Activated naive CD8-positive, alpha-beta T cell treated with anti-CD3 and anti-CD28 coated beads, Interleukin-2, amount 50 U/mL, for 24 hours (primary cell): ENCODE results near the gene BLOC1S2.
"Not testable (repeated sequence)": the region's sequence is repeated elsewhere in the genome, so short reads cannot be mapped to it uniquely, and the experiment has no call there.

Experiments
- ATAC-seq: fragments of 150-1000 bp; cut with Tn5 transposase; one replicate; pipeline ENCODE4 v1.10.0; 2021
- DNase-seq: peaks from one replicate; pipeline ENCODE4 v3.0.0; 2021
- H3K27ac Mint-ChIP-seq: one replicate; pipeline ENCODE4 v1.8.0; 2021; ENCODE audit warnings: mild to moderate bottlenecking, mixed read lengths
- H3K27me3 Mint-ChIP-seq: one replicate; pipeline ENCODE4 v1.8.0; 2021; ENCODE audit warnings: mixed read lengths
- H3K36me3 Mint-ChIP-seq: one replicate; pipeline ENCODE4 v1.8.0; 2021; ENCODE audit warnings: low read depth, mixed read lengths
- H3K4me1 Mint-ChIP-seq: one replicate; pipeline ENCODE4 v1.8.0; 2021; ENCODE audit warnings: mixed read lengths
- H3K4me3 Mint-ChIP-seq: one replicate; pipeline ENCODE4 v1.8.0; 2021; ENCODE audit warnings: mild to moderate bottlenecking, moderate library complexity, mixed read lengths
- H3K9me3 Mint-ChIP-seq: one replicate; pipeline ENCODE4 v1.8.0; 2021; ENCODE audit warnings: mixed read lengths

BLOC1S2 gene

DNA sequence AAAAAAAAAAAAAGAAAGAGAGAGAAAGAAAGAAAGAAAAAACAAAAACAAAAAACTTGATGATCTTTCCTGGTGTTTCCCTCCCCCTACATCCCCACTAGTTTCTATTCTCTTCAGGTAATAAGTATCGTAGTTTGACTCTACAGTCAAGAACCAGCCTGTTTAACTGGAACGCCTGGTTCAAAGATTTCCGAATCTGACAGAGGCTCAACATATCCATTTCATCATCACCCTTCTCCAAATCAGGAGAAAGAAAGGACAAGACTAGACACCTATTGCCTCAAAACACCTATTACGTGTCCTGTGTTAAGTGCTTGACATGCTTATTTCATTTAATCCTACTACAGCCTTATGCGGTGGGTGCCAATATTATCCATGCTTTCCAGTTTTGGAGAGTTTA is 20.4 kb upstream of the BLOC1S2 start:
- H3K27ac Mint-ChIP-seq = no peak overlapping the region
- no peaks in the 10 kb centered on the region for H3K9me3 Mint-ChIP-seq
- no peaks in the 10 kb centered on the region for H3K4me1 Mint-ChIP-seq
- no peak for DNase-seq
- no peak for ATAC-seq
- H3K36me3 Mint-ChIP-seq = no peaks in the 10 kb centered on the region
- H3K27me3 Mint-ChIP-seq = peaks cover 42% of the 10 kb centered on the region
- no peak overlapping the region for H3K4me3 Mint-ChIP-seq

DNA sequence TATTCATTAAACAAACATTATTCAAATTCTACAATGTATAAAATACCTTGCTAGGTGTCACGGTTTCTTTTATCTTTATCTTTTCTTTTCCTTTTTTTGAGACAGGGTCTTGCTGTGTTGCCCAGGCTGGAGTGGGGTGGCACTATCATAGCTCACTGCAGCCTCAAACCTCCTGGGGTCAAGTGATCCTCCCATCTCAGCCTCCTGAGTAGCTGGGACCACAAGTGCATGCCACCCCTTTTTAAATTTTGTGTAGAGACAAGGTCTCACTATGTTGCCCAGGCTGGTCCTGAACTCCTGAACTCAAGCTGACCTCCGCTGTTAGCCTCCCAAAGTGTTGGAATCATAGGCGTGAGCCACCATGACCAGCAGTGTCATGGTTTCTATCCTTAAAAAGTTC is 17.9 kb upstream of the BLOC1S2 start:
- no peak for ATAC-seq
- Mint-ChIP-seq H3K9me3 (no peaks in the 10 kb centered on the region), H3K4me3 (no peak overlapping the region), H3K36me3 (no peaks in the 10 kb centered on the region), H3K27me3 (peaks cover 38% of the 10 kb centered on the region), H3K27ac (no peak overlapping the region), H3K4me1 (no peaks in the 10 kb centered on the region)
- no peak for DNase-seq

DNA sequence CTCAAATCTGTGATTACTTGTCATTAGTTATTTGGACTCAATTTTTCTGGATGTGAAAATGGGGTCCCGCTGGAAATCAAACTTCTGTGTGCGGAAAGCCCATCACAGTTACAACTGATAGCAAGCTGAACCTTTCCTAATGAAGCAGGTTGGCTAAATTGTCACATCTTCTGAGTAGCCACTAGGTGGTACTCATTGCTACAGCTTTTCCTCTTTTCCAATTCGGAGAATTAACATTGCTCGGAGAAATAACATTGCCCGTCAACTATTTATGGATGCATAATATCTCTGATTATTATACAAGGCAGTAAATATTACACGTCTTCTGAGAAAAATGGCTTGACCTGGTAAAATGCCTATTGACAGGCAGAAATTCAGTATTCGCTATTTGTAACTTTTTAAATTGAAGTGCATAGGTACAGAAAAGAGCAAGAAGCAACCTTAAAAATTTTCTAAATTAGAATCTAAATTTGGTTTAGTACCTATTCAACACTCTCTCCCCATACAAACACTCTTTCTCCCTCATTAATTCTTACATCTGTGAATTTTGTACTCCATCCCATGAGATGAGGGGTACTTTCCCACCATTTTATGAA is 17.3 kb upstream of the BLOC1S2 start:
- Mint-ChIP-seq H3K27ac (no peak overlapping the region), H3K9me3 (no peaks in the 10 kb centered on the region), H3K4me1 (no peaks in the 10 kb centered on the region), H3K27me3 (peaks cover 39% of the 10 kb centered on the region), H3K36me3 (no peaks in the 10 kb centered on the region), H3K4me3 (no peak overlapping the region)
- DNase-seq (no peak), ATAC-seq (no peak)

DNA sequence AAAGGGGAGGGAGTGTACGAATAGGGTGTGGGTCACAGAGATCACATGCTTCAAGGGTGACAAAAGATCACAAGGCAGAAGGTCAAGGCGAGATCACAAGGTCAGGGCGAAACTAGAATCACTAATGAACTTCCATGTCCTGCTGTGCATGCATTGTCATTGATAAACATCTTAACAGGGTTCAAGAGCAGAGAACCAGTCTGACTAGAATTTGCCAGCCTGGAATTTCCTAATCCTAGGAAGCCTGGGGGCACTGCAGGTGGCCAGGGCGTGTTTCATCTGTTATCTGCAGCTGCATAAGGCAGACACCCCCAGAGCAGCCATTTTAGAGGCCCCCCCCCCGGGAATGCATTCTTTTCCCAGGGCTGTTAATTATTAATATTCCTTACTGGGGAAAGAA is 14.6 kb upstream of the BLOC1S2 start:
- H3K27ac Mint-ChIP-seq, ATAC-seq, DNase-seq, H3K36me3 Mint-ChIP-seq, H3K4me1 Mint-ChIP-seq, H3K4me3 Mint-ChIP-seq, H3K9me3 Mint-ChIP-seq: not testable (repeated sequence)
- H3K27me3 Mint-ChIP-seq = peaks cover 38% of the 10 kb centered on the region

DNA sequence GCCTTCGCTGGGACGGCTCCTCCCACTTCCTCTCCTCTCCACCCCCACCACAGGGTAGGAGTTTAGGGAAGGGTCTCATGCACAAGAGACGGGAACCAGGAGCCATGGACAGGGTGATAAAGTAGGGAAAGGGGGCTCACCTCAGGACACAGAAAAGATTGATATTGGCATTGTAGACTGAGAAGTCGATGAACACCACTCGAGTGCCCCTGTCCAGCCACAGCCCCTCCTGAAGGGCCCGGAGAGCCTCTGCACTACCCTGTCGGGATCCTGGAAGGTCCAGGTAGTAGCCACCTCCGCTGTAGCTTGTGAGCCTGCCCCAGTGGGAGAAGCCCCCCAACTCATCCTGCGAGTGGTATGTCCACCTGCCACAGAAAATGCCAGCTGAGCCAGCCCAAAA is 10.8 kb upstream of the BLOC1S2 start:
- Mint-ChIP-seq H3K4me3 (no peak overlapping the region), H3K27me3 (peaks cover 27% of the 10 kb centered on the region)

DNA sequence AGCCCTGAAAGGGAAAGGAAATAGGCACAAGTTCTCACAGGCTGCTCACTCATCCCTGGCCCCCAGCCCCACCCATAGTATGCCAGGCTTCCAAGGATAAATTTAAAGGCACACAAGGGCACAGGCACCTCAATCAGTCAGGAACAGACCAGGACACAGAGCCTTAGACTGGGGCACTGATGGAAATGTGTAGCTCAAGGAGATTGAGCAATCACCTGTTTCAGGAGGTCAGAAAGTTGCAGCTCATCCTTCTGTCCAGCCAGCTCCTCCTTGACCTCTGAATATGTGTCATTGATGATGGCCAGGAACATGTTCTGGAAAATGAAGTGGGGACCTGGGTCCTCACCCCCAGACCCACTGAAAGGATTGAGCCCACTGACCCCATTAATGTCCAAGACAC is 6.6 kb upstream of the BLOC1S2 start:
- no peak for ATAC-seq
- Mint-ChIP-seq H3K27ac (no peak overlapping the region), H3K27me3 (peaks cover 24% of the 10 kb centered on the region), H3K9me3 (no peaks in the 10 kb centered on the region), H3K4me1 (no peaks in the 10 kb centered on the region), H3K36me3 (no peaks in the 10 kb centered on the region), H3K4me3 (no peak overlapping the region)
- DNase-seq = no peak

More for the DNA sequence above, 10.8 kb upstream of the BLOC1S2 start:
- no peak for ATAC-seq
- no peak overlapping the region for H3K27ac Mint-ChIP-seq
- DNase-seq = no peak
- no peaks in the 10 kb centered on the region for H3K4me1 Mint-ChIP-seq
- no peaks in the 10 kb centered on the region for H3K36me3 Mint-ChIP-seq
- no peaks in the 10 kb centered on the region for H3K9me3 Mint-ChIP-seq

DNA sequence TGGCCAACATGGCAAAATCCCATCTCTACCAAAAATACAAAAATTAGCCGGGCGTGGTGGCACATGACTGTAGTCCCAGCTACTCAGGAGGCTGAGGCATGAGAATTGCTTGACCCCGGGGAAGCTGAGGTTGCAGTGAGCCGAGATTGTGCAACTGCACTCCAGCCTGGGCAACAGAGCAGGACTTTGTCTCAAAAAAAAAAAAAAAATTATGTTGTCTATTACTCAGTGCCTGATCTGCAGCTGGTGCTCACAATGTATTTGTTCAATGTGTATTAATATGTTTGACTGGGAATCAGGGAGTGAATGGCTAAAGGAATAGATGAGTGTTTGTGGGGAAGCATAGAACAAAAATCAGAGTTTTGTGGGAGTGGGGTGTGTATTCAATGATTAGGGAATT is 5.8 kb upstream of the BLOC1S2 start:
- H3K27me3 Mint-ChIP-seq = peaks cover 21% of the 10 kb centered on the region
- not testable (repeated sequence) for H3K4me1 Mint-ChIP-seq, H3K4me3 Mint-ChIP-seq

DNA sequence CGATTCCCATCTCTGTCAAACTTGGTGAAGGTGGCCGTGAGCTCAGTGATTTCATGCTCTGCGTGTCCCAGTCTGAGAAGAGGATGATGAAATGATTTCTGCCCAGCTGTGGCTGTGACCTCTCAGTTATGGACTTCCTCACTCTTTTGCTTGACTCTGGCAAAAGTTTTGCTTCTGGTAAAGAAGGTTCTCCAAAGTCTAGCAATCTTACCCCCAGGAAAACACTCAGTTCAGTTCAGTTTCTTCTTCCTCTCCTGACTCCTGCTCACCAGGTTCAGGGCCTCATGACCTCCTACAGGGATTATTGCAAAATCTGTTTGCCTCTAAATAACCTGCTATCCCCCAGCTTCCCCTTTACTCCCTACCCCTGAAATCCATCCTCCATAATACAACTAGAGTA is 4.9 kb upstream of the BLOC1S2 start:
- peaks cover 11% of the 10 kb centered on the region for H3K4me1 Mint-ChIP-seq
- H3K27me3 Mint-ChIP-seq = peaks cover 15% of the 10 kb centered on the region
- no peaks in the 10 kb centered on the region for H3K9me3 Mint-ChIP-seq
- peaks cover 2% of the 10 kb centered on the region for H3K36me3 Mint-ChIP-seq
- DNase-seq (no peak), ATAC-seq (no peak)
- H3K4me3 Mint-ChIP-seq = no peak overlapping the region
- H3K27ac Mint-ChIP-seq = no peak overlapping the region

More for the DNA sequence above, 5.8 kb upstream of the BLOC1S2 start:
- not testable (repeated sequence) for H3K9me3 Mint-ChIP-seq, H3K27ac Mint-ChIP-seq, ATAC-seq, H3K36me3 Mint-ChIP-seq, DNase-seq

DNA sequence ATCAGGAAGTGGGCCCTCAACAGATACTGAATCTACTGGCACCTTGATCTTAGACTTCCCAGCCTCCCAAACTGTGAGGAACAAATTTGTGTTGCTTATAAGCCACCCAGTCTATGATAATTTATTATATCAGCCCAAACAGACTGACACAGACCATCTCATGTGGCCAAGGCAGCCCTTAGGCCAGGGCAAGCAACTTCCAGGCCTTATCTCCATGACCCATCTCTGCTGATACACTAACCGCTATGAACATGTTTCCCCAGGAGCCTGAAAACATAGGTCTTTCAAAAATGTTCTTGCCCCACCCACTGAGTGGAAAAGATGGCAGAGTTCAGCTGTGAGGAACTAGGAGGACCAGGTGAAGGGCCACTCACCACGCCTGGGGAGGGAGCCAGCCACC is 3.2 kb upstream of the BLOC1S2 start:
- H3K9me3 Mint-ChIP-seq = no peaks in the 10 kb centered on the region
- H3K27me3 Mint-ChIP-seq = peaks cover 7% of the 10 kb centered on the region
- H3K4me3 Mint-ChIP-seq = no peak overlapping the region
- no peak overlapping the region for H3K27ac Mint-ChIP-seq
- peaks cover 26% of the 10 kb centered on the region for H3K4me1 Mint-ChIP-seq
- H3K36me3 Mint-ChIP-seq = peaks cover 14% of the 10 kb centered on the region
- DNase-seq = no peak
- no peak for ATAC-seq

DNA sequence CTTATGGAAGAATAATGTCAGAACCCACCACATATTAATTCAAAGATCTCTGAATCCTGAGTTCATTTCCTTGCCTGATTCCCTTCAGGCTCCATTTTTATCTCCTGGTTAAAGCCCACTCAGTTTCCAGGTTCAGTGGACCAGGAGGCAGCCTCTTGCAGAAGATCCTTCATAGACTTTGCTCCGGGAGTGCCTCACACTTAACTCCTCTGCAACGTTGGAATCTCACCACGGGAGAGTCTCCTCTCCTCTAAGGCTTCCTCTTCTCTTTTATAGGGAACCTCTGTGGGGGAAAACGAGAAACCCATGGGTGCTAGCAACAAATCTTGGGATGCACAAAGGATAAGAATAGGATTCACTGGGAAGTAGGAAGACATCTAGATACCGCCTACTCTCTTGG is 1.7 kb upstream of the BLOC1S2 start:
- Mint-ChIP-seq H3K27me3 (peaks cover 2% of the 10 kb centered on the region), H3K36me3 (peaks cover 14% of the 10 kb centered on the region), H3K9me3 (no peaks in the 10 kb centered on the region), H3K4me1 (peaks cover 26% of the 10 kb centered on the region), H3K4me3 (no peak overlapping the region), H3K27ac (no peak overlapping the region)
- ATAC-seq = no peak
- DNase-seq = no peak

DNA sequence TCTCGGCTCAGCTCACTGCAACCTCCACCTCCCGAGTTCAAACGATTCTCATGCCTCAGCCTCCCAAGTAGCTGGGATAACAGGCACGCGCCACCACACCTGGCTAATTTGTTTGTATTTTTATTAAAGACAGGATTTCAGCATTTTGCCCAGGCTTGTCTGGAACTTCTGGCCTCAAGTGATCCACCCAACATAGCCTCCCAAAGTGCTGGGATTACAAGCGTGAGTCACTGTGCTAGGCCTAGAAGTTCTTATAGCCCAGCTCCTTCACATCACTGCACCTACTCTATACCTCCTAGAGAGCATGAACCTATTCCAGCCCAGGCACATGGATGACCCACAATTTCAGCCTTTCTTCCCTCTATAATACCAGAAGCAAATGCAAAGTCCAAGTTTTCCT is 1.3 kb upstream of the BLOC1S2 start:
- H3K9me3 Mint-ChIP-seq = no peaks in the 10 kb centered on the region
- H3K27ac Mint-ChIP-seq = peak overlapping the region; percentile 97
- peak overlapping the region; percentile 14 for H3K4me3 Mint-ChIP-seq
- H3K27me3 Mint-ChIP-seq = peaks cover 1% of the 10 kb centered on the region
- no peak for DNase-seq
- H3K4me1 Mint-ChIP-seq = peaks cover 26% of the 10 kb centered on the region
- ATAC-seq = no peak
- H3K36me3 Mint-ChIP-seq = peaks cover 14% of the 10 kb centered on the region

DNA sequence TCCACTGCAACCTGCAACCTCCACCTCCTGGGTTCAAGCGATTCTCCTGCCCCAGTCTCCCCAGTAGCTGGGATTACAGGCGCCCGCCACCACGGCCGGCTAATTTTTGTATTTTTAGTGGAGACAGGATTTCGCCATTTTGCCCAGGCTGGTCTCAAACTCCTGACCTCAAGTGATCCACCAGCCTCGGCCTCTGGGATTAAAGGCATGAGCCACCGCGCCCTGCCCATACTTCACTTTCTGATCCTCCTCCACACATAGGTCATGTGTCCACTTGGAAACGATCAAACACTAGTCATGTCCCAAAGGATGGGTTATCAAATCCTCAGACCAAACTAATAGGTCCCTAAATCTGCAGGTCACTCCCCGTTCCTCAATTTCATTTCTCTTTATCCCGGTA is 1.2 kb downstream of the BLOC1S2 start:
- not testable (repeated sequence) for ATAC-seq, H3K27me3 Mint-ChIP-seq, H3K9me3 Mint-ChIP-seq, DNase-seq
- Mint-ChIP-seq H3K4me3 (peak overlapping the region; percentile 98), H3K27ac (peak overlapping the region; percentile 97), H3K4me1 (peaks cover 33% of the 10 kb centered on the region), H3K36me3 (peaks cover 21% of the 10 kb centered on the region)

DNA sequence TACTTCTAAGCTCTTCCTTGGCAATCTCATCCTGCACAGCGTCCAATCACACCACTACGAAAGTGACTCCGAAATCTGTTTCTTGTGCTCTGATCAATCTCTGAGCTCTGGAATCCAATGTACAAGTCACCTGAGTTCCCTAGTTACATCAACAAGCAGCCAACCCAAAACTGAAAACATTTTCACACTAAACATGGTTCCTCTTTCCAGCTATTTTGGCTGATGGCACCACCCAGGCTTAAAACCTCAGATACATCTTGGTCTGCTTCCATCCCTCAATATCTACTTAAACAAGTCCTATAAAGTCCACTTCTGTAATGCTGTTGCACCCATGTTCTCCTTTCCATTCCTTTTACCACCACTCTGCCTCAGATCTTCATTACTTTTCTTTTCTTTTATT is 3.6 kb downstream of the BLOC1S2 start:
- no peak overlapping the region for H3K4me3 Mint-ChIP-seq
- H3K4me1 Mint-ChIP-seq = peaks cover 33% of the 10 kb centered on the region
- ATAC-seq = no peak
- no peak for DNase-seq
- peaks cover 30% of the 10 kb centered on the region for H3K36me3 Mint-ChIP-seq
- no peak overlapping the region for H3K27ac Mint-ChIP-seq
- peaks cover 1% of the 10 kb centered on the region for H3K27me3 Mint-ChIP-seq
- no peaks in the 10 kb centered on the region for H3K9me3 Mint-ChIP-seq

DNA sequence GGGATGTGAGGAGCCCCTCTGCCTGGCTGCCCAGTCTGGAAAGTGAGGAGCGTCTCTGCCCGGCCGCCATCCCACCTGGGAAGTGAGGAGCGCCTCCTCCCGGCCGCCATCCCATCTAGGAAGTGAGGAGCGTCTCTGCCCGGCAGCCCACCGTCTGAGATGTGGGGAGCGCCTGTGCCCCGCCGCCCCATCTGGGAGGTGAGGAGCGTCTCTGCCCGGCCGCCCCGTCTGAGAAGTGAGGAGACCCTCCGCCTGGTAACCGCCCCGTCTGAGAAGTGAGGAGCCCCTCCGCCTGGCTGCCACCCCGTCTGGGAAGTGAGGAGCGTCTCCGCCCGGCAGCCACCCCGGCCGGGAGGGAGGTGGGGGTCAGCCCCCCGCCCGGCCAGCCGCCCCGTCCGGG is 9.5 kb downstream of the BLOC1S2 start:
- H3K4me1 Mint-ChIP-seq, ATAC-seq, H3K9me3 Mint-ChIP-seq, DNase-seq, H3K27me3 Mint-ChIP-seq, H3K4me3 Mint-ChIP-seq, H3K27ac Mint-ChIP-seq: not testable (repeated sequence)
- peaks cover 31% of the 10 kb centered on the region for H3K36me3 Mint-ChIP-seq

DNA sequence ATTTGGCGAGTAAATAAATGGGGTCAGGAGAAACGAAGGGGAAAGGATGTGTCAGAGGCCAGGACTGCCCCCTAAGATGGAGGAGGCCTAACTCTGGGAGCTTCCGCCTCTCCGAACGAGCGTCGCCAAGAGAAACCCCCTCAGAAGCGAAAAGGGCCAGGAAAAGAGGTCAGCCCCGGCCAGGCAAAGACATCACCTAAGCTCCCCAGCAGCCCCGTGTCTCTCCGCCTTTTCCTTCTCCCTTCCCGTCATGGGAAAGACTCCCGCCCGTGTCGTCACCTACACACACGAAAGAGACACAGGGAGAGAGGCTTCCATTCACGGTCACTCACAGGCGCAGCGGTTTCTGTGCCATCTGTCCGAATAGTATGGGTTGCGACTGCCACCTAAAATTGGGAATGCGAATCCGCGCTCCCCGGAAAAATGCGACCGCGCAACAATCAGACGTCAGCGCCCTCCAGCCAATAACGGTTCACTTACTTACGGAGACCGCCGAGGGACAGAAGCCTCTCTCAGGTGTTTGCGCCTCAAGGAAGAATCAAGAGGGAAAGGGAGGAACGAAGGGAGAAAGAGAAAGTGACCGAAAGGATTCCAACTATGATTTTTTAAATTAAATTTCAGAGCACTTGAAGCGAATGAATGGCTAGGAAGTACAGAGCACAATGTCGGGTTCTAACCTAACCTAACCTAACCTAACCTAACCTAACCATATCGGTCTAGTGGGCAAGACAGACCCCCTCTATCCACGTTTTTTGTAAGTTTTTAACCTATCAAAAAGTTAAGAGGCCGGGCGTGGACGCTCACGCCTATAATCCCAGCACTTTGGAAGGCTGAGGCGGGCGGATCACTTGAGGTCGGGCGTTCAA is 19.0 kb downstream of the BLOC1S2 start, which contains the start of gene CWF19L1:
Gene CWF19L1 (minus strand): TSS at position 400 of the 866 bp plus-strand sequence. CDS start 45 bp downstream, at position 355.
- DNase-seq (peak; percentile 85), ATAC-seq (peak; percentile 87)
- peaks cover 33% of the 10 kb centered on the region for H3K4me1 Mint-ChIP-seq
- peak within 1 kb of the TSS; percentile 99 for H3K27ac Mint-ChIP-seq
- no peaks in the 10 kb centered on the region for H3K9me3 Mint-ChIP-seq
- H3K36me3 Mint-ChIP-seq = peaks cover 8% of the 10 kb centered on the region
- H3K4me3 Mint-ChIP-seq = peak within 1 kb of the TSS; percentile 100
- no peaks in the 10 kb centered on the region for H3K27me3 Mint-ChIP-seq
